Embryonic facial prominence (tissue), 1 donor: ENCODE results near the gene MGA.

Source experiments
- DNase-seq: peaks from one replicate; pipeline ENCODE4 v3.0.0-alpha.2; 2016; ENCODE audit errors: extremely low spot score

The MGA gene

DNA sequence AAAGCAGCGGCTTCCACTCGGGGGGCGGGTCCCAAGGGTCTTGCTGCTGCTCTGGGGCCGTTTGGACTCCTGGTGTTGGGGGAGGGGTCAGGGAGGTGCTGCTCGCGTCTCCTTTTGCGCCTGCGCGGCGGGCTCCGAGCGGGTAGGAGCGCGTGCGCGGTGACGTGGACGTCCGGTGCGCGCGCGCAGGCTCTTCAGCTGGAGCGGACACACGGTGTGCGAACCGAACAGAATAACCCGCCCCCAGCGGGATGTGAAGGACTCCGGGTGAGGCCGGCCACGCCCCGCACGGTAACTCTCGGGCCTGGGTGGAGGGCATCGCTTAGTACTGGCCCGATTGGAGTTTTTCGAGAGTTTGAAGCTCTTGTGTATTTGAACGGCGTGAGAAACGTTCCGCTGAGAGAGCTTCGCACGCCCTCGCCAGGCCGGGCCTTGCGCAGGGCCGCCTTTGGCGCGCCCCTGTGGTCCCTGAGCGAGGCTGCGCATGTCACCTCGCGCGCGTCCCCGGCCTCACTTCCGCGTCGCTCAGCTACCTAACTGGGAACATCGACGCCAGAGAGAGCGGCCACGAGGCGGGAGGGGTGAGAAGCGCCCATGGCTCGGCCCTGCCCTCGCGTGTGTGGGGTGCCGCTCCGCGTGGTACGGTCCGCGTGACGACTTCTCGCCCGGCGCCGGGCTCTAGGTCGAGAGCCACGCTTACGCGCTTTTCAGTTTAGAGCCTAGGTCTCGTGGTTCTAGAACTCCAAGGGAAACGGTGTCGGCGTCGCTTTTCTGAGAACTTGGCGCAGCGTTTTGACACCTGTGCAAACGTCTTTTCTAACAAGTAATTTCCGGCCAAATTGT is at the start of gene MGA:
Gene MGA, plus strand, starts transcription at position 171 of the 843 bp plus-strand sequence.
- DNase-seq, result peak; percentile 82

GRCh38 chr15:41620536-41621199 is 39.5 kb upstream of the MGA start:
- no peak for DNase-seq

GRCh38 chr15:41621200-41622193 is 38.7 kb upstream of the MGA start:
- DNase-seq, result peak; percentile 89

DNA sequence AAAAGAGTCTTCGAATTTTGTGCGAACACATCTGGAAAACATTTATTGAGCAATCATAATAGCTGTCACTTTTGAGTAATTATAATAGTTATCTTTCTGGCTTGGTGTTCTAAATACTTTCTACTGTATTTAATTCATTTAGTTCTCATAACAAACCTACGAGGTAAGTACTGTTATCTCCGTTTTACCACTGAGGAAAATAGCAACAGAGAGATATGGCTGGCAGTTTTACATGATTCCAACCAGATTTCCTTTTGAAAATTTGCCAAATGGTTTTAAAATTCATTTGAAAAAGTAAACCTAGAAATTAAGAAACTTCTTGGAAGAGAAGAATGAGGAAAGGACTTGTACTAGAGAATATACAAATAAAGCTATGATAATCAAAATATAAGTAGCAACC is 37.3 kb upstream of the MGA start:
- no peak for DNase-seq

- no peak for DNase-seq
Measured at GRCh38 chr15:41627203-41627602, 33.0 kb upstream of the MGA start.

GRCh38 chr15:41629463-41629862 is 30.7 kb upstream of the MGA start:
- DNase-seq, result no peak

DNA sequence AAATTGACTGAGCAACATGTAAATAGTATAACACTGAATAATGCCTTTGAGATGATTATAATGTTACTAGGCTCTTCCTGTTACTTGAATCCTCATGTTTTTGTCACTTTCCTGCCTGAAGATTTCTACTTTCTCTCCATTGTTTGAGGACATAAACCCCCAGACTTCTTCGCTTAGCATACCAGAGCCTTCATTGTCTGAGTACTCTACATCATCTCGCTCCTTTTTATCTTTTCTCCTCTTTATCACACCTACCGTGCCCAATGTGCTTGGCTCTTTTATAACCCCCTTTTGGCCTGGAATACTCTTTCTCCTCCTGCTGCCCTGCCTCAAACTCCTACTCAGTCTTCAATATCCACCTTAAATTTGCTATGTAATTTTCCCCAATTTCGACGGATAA is 30.3 kb upstream of the MGA start:
- DNase-seq, result no peak

DNA sequence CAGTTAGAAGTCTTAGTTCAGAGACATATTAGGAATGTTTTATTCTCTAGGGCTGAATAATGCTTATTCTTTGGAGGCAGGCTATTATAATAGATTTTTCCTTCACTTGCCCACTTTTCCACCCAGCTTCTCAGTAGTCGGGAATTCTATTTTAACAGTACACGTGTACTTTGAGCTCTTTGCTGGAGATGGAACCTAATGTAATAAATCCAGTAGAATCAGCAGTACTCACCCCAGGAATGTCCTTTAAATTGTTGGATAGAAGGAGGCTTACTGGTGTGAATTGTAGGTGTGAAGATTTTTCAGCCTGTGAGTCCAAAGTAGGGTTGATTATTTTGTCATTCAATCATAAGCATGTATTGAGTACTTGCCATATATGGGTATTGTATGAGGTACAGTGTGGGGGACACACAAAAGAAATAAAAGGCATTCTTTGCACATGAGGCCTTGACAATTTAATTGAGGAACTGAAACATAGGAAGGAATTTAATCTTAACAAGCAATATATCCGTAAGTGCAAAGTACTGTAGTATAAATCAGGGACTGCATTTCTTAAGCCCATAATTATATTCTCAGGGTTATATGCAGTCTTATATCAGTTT is 29.5 kb upstream of the MGA start:
- DNase-seq, result no peak

- DNase-seq, result no peak
Measured at GRCh38 chr15:41631880-41632470, 28.2 kb upstream of the MGA start.

DNA sequence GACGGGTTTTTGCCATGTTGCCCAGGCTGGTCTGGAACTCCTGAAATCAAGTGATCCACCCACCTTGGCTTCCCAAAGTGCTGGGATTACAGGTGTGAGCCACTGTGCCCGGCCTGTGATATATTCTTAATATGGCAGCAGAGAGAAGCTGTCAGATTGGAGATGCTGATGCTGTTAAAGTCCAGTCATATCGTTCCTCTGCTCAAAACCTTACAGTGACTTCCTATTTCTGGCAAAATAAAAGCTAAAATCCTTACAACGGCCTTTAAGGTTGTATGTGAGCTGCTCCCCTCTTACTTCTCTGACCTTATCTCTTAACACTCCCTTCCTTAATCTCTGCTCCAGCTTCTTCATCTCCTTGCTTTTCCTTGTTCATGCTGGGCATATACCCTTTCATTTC is 26.6 kb upstream of the MGA start:
- DNase-seq, result no peak

GRCh38 chr15:41634072-41634626 is 26.1 kb upstream of the MGA start:
- DNase-seq, result no peak

DNA sequence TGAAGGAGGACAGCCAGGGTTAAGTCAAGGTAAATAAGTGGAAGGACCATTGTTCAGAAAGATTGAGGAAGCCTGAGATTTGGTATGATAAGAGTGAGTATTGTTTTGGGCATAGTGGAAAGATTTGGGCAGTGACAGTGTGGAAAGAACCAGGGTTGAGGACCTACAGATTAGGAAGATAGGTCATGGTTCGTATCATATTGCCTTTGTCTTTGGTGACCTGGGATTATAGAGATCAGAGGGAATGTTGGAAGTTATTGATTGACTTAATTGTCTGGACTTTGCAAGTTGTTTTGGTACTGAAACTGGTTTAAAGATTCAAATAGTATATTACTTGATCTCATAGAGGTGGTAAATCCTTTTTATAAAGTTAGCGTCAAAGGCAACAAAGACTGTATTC is 23.1 kb upstream of the MGA start:
- DNase-seq, result no peak

GRCh38 chr15:41640985-41641384 is 19.2 kb upstream of the MGA start:
- DNase-seq, result no peak

- DNase-seq, result no peak
Measured at GRCh38 chr15:41647262-41647661, 12.9 kb upstream of the MGA start.

DNA sequence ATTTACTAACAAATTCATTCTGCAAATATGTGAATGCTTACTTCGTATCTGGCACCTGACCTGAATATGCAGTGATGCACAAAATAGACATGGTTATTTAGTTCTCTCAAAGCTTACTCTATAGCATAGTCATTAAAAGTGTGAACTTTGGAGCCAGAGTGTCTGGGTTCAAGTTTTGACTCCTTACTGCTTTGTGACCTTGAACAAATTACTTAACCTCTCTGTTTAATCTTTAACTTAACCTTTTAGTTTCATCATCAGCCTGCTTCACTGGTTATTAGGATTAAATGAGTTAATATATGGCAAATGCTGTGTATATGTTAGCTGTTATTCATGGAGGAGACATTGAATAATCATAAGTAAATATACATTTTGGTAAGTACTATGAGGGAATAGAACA is 12.1 kb upstream of the MGA start:
- DNase-seq, result no peak

DNA sequence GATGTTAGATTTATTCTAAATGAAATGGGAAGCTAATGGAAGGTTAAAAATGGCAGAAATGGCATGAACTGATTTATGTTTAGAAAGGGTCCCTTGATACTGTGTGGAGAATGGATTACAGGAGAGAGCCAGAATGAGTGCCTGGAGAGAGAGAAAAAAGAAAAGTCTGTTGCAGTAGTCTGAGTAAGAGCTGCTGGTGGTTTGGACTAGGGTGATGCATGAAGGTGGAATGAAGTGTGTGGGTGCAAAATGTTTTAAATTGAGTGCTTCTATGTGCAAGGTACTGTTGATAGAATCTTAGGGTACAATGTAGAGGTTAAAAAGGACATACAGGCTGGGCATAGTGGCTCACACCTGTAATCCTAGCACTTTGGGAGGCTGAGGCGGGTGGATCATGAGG is 11.4 kb upstream of the MGA start:
- no peak for DNase-seq

GRCh38 chr15:41650806-41651205 is 9.4 kb upstream of the MGA start:
- DNase-seq, result no peak

GRCh38 chr15:41651373-41651772 is 8.8 kb upstream of the MGA start:
- DNase-seq, result no peak

- DNase-seq, result no peak
Measured at GRCh38 chr15:41653760-41654159, 6.4 kb upstream of the MGA start.

DNA sequence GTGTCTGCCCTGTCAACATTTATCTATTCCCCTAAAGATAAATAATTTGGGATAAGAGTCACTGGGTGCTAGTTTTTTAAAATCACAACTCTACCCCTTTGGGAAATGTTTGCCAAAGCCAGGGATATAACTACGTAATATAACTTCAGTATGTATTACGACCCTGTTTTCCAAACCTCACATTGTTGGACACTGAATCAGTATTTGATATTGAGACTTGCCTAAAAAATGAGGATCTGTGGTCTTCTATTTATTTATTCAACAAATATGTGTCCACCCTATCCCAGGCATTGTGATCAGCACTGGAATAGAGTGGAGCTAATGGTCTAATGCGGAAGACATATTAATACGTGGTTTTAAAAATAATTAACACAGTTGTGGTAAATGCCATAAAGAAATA is 4.5 kb upstream of the MGA start:
- DNase-seq, result no peak

GRCh38 chr15:41656188-41656587 is 4.0 kb upstream of the MGA start:
- no peak for DNase-seq
